Frontal cortex (tissue), 4 donors: ENCODE data around the gene RPS6KA6. TPM values are rescaled to one million over a fixed set of nuclear protein-coding genes. Genes with fewer than 3 reads are reported as not detected.

ENCODE experiments used
- DNase-seq, 2 donors: peaks; one replicate each; pipeline ENCODE4 v3.0.0; 2012; ENCODE audit warnings: low spot score in 2 of 2
- FAIRE-seq: peaks from 2 replicates; lab custom pipeline; 2012; peaks lifted over from hg19 to GRCh38; lab: Jason Lieb, UNC
- total RNA-seq: library from RNA; depleted of rRNA; stranded (reverse); fragments of >200 nt; gene quantifications from one replicate; pipeline ENCODE4 v1.2.3, GENCODE V29; 2014
- donor health status: control.
- donor health status: control.
- donor health status: control.

Gene RPS6KA6
- 16.3 TPM for total RNA-seq

- FAIRE-seq (no peak), DNase-seq (peak; percentile 8 to 35)
These were observed at the start of gene RPS6KA6 for GRCh38 chrX:84187533-84188319. Gene RPS6KA6 (minus strand): TSS chrX:84188199. CDS start chrX:84187899, 300 bp downstream.

- DNase-seq = no peak
- FAIRE-seq = no peak
These were observed 36.7 kb upstream of the RPS6KA6 start for GRCh38 chrX:84224741-84225140.

- FAIRE-seq (no peak), DNase-seq (no peak)
These were observed 35.3 kb upstream of the RPS6KA6 start for GRCh38 chrX:84223261-84223660.

- FAIRE-seq (no peak), DNase-seq (no peak)
These were observed 33.2 kb upstream of the RPS6KA6 start for GRCh38 chrX:84221181-84221580.

- no peak for FAIRE-seq
- no peak for DNase-seq
These were observed 31.6 kb upstream of the RPS6KA6 start for GRCh38 chrX:84219551-84219950.

GRCh38 chrX:84218726-84219125 is 30.7 kb upstream of the RPS6KA6 start:
- FAIRE-seq (no peak), DNase-seq (no peak)

GRCh38 chrX:84216881-84217280 is 28.9 kb upstream of the RPS6KA6 start:
- no peak for FAIRE-seq
- DNase-seq = no peak

GRCh38 chrX:84216406-84216805 is 28.4 kb upstream of the RPS6KA6 start:
- no peak for DNase-seq
- no peak for FAIRE-seq

- DNase-seq (no peak), FAIRE-seq (no peak)
These were observed 17.3 kb upstream of the RPS6KA6 start for GRCh38 chrX:84205276-84205675.

- no peak for FAIRE-seq
These were observed 11.7 kb upstream of the RPS6KA6 start for GRCh38 chrX:84199688-84200087.

GRCh38 chrX:84197550-84197949 is 9.6 kb upstream of the RPS6KA6 start:
- no peak for FAIRE-seq
- no peak for DNase-seq

More at GRCh38 chrX:84199688-84200087, 11.7 kb upstream of the RPS6KA6 start:
- DNase-seq = no peak

GRCh38 chrX:84192006-84192405 is 4.0 kb upstream of the RPS6KA6 start:
- no peak for DNase-seq
- FAIRE-seq = no peak

- DNase-seq (no peak), FAIRE-seq (no peak)
These were observed 1.1 kb upstream of the RPS6KA6 start for GRCh38 chrX:84189125-84189524.

GRCh38 chrX:84188320-84188834 is 378 bp upstream of the RPS6KA6 start:
- no peak for FAIRE-seq
- DNase-seq = peak; percentile 22 to 33

- no peak for FAIRE-seq
- DNase-seq = no peak
These were observed 1.1 kb downstream of the RPS6KA6 start for GRCh38 chrX:84186603-84187532.

GRCh38 chrX:84182516-84182915 is 5.5 kb downstream of the RPS6KA6 start:
- no peak for FAIRE-seq
- DNase-seq = no peak

GRCh38 chrX:84175958-84176357 is 12.0 kb downstream of the RPS6KA6 start:
- no peak for FAIRE-seq
- no peak for DNase-seq

- FAIRE-seq (no peak), DNase-seq (no peak)
These were observed 12.7 kb downstream of the RPS6KA6 start for GRCh38 chrX:84175274-84175673.

- no peak for FAIRE-seq
These were observed 13.7 kb downstream of the RPS6KA6 start for GRCh38 chrX:84174348-84174747.

GRCh38 chrX:84170931-84171330 is 17.1 kb downstream of the RPS6KA6 start:
- FAIRE-seq (no peak), DNase-seq (no peak)

More at GRCh38 chrX:84174348-84174747, 13.7 kb downstream of the RPS6KA6 start:
- DNase-seq = no peak

GRCh38 chrX:84168574-84168973 is 19.4 kb downstream of the RPS6KA6 start:
- no peak for DNase-seq
- FAIRE-seq = no peak
